Raji (cell line): ENCODE measurements around the gene SDR42E2.

ENCODE experiments used
- POLR2A ChIP-seq: IDR thresholded peaks from 2 replicates; pipeline ENCODE4 v1.6.1; 2011; ENCODE audit warnings: low read depth, low read length, control low read depth; ENCODE audit not compliant: insufficient read depth

SDR42E2 gene

DNA sequence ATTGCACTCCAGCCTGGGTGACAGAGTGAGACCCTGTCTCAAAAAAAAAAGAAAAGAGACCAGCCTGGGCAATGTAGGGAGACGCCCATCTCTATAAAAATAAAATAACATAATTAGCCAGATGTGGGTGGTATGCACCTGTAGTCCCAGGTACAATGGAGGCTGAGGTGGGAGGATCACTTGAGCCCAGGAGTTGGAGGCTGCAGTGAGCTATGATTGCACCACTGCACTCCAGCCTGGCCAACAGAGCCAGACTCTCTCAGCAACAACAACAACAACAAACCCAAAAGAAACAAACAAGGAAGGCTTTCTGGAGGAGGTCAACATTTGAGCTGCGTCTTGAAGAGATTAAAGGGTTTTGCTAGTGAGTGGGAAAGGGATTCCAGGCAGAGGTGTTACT is 52.1 kb downstream of the SDR42E2 start:
- no peak for TF ChIP-seq POLR2A

DNA sequence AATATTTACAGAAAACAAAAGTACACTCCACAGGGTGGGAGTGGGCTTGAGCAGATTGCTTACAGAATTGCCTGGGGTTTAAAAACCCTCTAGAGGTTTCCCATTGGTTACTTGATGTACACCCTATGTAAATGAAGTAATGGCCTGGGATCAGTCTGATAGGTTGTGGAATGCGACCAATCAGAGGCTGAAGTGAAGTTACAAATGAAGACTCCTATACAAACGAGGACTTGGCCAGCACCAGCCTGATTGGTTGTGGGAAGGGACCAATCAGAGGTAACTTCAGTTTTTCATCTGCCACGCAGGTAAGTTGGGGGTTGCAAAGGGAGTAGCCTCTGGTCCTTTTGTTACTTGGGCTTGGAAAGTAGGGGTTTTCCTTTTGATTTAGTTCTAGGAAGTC is 52.6 kb downstream of the SDR42E2 start:
- no peak for TF ChIP-seq POLR2A

DNA sequence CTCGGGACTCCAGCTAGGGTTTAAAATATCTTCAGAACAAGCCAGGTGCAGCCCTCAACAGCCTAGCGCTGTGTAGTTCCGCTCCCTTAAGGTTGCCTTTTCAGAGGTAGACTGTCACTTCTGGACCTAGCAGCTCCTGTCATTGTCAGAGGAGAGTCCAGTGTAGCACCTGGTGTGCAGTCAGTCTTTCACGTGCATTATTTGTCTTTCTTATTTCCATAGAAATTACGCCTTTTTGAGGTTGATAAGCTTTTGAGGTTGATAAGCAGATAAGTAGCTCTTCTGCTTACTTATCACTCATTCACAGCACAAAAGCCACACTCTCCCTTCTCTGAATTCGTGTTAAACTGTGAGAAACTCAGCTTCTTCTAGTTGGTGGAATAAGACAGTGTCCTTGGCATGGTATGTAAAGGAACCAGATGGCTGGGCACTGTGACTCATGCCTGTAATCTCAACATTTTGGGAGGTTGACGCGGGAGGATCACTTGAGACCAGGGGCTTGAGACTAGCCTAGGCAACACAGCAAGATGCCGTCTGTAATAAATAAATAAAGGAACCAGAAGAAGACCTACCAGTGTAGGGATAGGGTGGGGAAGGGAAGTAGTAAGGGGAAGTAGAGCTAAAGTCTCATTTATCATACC is 54.0 kb downstream of the SDR42E2 start:
- TF ChIP-seq POLR2A = no peak

DNA sequence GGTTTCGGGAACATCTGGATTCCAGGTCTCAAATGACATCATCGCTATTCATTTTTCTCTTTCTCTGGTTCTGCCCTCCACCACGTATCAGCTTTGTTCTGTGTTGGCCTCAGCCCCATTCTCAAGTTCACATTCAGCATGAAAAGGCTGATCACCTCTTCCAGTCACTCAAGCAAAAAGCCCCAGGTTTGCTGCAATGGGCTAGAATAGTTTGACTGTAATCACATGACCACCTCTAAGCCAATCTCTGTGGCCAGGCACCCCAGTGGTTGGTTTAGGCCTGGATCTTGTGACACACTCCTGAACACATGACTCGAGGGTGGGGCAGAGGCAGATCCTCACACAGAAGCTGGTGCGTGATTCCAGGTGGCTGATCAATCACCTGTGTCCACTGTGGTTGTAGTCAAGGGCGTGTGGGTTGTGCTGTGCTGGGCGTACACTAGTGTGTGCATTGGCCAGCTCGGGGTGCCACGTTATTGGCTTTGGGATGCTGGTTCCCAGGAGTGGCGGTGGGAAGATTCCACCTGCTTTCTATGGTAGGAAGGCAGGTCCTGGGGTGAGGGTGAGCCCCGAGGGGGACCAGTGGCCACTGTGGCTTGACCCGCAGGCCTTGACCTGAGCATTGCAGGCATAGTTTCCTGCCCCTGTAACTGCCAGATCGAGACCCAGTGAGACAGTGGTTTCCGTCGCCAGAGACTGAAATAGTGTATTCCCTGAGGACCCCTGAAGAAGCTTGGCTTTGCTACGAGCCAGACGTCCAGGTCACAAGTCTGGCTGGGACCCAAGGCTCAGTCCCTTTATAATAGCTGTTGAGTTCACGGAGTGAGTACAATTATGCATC is 55.8 kb downstream of the SDR42E2 start:
- TF ChIP-seq POLR2A = no peak

DNA sequence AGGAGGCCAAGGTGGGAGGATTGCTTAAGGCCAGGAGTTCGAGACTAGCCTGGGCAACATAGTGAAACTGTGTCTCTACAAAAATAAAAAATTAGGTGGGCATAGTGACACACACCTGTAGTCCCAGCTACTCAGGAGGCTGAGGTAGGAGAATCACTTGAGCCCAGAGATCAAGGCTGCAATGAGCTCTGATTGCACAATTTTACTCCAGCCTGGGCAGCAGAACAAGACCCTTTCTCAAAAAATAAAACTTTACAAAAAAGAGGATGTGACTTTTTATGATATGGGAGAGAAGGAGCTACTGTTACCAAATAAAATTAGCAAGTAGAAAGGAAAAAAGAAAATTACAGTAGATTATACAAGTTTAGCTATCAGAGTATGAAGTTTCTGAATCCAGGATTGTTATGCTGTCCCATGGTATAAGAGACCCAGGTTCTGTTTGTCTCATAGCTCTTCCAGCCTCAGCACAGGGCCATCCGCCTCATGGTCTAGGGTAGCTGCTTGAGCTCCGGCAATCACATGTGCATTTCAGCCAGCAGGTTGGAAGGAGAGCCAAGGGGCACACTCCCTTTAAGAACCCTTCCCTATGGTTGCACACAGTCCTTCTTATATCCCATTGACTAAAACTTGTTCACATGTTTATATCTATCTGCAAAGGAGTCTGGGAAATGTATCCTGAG is 57.2 kb downstream of the SDR42E2 start:
- no peak for TF ChIP-seq POLR2A

DNA sequence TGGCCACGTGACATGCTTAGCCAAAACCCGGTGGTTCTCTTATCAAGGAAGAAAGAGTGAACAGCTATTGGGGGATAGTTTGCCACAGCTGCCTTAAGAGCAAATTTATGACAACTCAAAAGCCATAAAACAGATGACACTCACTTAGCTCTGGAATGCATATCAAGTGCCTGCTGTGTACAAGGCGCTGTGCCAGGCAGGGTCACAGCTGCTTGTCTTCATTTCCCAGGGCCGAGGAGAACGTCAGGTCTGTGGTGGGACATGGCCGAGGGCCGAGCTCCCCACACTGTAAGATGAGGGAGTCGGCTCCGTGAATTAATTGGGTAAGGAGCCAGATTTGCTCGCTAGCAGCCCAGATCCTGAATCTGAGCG is 57.7 kb downstream of the SDR42E2 start:
- no peak for TF ChIP-seq POLR2A

DNA sequence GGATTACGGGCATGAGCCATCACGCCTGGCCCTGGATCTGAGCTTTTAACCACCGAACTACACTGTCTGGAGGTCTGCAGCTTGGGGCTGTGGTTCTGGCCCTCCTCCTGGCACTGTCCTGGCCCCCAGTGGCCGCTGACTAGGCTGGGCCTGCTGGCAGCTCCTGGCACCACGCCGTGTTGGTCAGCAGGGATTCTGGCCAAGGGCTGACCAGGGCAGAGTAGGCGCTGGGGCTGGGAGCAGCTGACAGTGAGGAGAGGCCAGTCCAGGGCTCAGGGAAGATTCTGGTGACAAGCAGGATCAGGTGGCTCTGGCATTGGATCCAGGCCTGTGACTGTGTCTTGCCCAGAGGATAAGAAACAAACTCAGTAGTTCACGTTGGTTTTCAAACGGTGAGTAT is 58.4 kb downstream of the SDR42E2 start:
- no peak for TF ChIP-seq POLR2A

DNA sequence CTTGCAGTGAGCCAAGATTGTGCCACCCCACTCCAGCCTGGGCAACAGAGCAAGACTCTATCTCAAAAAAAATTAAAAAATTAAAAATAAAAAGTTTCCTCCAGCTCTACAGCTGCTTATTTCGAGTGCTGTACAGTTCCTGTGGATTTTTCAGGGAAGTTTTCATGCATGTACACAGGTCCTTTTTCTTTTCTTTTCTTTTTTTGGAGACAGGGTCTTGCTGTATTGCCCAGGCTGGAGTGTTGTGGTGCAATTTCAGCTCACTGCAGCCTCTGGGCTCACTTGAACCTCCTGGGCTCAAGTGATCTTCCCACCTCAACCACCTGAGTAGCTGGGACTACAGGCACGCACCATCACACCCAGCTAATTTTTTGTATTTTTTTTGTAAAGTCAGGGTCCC is 59.7 kb downstream of the SDR42E2 start:
- TF ChIP-seq POLR2A = no peak

DNA sequence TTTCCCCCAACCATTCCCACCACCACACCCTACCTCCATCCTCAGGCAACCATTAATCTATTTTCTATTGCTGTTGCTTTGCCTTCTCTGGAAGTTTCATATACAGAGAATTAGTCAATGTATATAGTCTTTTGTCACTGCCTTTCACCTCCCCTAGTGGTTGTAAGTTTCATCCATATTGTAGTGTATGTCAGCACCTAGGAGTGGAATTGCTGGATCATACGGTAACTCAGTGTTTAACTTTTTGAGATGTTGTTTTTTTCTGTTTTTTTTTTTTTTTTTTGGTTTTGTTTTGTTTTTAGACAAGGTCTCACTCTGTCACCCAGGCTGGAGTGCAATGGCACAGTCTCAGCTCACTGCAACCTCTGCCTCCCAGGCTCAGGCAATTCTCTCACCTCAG is 60.7 kb downstream of the SDR42E2 start:
- no peak for TF ChIP-seq POLR2A

DNA sequence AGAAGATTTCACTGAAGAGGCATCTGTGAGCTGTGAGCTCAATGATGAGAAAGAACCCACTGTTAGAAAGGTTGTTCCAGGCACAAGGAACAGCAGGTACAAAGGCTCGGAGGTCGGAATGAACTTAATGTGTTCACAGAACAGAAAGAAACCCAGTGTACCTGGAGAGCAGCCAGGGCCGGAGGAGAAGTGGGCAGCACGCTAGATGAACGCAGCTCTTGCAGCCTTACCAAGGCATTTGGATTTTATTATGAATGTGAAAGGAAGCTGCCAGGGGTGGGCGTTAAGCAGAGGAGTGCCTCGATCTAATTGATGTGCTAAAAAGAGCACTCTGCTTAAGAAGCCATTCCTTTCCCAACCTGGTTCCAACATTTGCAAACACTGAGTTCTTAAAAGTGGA is 62.8 kb downstream of the SDR42E2 start:
- TF ChIP-seq POLR2A = no peak

DNA sequence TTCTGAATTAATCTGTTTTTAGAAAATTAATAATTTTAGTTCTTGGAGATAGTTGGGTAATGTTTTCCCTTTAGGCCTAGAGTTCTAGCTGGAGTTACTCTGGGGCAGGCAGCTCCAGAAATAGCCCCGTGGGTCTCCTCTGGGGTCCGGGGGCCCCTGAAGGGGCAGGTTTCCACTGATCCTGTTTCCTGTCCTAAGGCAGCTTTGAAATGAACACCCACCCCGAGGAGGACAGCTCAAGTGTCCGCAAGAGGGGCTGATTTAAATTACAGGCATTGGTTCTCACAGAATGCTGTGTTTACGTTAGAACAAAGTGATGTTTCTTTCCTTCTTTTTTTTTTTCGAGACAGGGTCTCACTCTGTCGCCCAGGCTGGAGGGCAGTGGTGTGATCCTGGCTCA is 67.6 kb downstream of the SDR42E2 start:
- TF ChIP-seq POLR2A = no peak

DNA sequence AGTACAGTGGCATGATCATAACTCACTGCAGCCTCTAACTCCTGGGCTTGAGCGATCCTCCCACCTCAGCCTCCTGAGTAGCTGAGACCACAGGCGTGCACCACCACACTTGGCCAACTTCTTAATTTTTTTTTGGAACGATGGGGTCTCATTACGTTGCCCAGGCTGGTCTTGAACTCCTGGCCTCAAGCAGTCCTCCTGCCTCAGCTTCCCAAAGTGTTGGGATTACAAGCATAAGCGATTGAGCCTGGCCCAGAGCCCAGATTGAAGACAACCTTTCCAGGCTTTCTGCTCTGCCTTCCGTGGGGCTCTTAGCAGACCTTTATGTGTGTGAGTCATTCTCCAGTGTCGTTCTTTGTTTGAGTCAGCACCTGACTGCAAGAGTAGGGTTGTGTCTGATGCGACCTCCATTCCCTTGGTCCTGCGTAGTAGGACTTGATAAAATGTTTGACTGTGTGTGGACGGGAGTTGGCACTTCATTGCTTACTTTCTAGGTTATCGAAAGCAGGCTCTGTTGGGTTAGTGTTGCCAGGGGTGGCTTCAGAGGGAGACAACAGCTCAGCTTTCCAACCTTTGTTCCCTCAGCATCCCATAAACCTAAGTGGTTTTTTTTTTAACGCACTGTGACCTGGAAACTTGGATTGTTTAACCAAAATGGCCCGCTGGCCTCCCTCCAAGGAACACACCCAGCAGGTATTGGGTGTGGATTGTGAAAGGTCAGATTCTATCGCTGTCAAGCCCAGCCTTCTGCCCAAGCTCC is 70.2 kb downstream of the SDR42E2 start:
- no peak for TF ChIP-seq POLR2A

DNA sequence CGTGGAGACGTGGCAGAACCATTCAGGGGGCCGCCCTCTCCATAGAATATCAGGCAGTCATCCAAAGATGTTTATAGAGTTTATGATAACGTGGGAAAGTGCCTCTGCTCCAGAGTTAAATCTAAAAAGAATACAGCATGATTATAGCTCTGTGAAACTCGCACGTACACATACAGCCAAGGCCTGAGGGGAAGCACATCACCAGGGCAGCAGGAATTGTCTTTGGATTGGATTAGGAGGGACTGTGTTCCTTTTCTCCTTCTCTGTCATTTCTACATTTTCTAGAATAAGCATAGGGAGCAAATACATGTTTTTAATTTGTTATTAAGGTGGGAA is 70.7 kb downstream of the SDR42E2 start:
- TF ChIP-seq POLR2A = no peak

DNA sequence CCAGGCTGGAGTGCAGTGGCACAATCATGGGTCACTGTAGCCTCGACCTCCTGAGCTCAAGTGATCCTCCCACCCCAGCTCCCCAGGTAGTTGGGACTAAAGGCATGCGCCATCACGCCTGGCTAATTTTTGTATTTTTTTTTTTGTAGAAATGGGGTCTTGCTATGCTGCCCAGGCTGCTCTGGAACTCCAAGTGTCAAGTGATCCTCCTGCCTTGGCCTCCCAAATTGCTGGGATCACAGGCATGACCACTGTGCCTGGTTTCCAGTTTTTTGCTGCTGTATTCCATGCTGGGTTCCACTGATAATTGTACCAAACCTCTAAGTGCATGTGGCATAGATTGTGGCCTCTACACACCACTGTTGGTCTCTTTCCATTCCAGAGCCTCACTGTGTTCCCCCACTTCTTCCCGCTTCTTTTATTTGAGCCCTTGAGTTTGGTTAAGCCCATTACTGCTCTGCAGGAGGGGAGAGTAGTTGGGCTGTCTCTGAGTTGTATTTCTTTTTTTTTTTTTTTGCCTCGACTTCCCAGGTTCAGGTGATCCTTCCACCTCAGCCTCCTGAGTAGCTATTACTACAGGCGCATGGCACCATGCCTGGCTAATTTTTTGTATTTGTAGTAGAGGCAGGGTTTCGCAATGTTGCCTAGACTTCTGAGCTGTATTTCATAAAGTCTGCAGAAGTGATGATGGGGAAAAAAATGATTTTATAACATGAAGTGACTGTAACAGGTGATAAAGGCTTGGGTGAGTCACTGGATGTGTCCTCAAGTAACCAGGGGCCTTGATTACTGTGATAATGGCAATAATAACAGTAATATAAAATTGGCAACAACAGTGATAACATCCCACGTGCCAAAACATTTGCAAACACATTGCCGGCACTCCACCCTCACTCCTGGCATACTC is 73.8 kb downstream of the SDR42E2 start:
- no peak for TF ChIP-seq POLR2A
